ENCODE results near the gene CCNA2.

- no peak for TF ChIP-seq MAX (IDR thresholded peaks at IDR 0.05)
- no peak for TF ChIP-seq CTCF (IDR thresholded peaks at IDR 0.05; ENCODE audit: low read depth, low read length, missing input control)
These were observed 38.7 kb downstream of the CCNA2 start for GRCh38 chr4:121784975-121785374.
